Measurements from ENCODE around the gene P2RY6.
A peak's percentile ranks its signal among the peaks of the same experiment; 100 is the strongest.

The P2RY6 gene

GRCh38 chr11:73233211-73233610 lies 38.9 kb upstream of the P2RY6 start:
- no peak for DNase-seq (ENCODE audit: low read depth)
- H3K4me3 ChIP-seq (ENCODE audit: low read depth, low read length), result no peak overlapping the region
- no peak for TF ChIP-seq CTCF (IDR thresholded peaks at IDR 0.05; ENCODE audit: insufficient read depth, low read depth, low read length, missing control alignments)

- no peak for TF ChIP-seq CTCF (IDR thresholded peaks at IDR 0.05; ENCODE audit: insufficient read depth, low read depth, low read length, missing control alignments)
- DNase-seq (ENCODE audit: low read depth), result no peak
- no peak overlapping the region for H3K4me3 ChIP-seq (ENCODE audit: low read depth, low read length)
Measured at GRCh38 chr11:73233692-73234470, 38.3 kb upstream of the P2RY6 start.

DNA sequence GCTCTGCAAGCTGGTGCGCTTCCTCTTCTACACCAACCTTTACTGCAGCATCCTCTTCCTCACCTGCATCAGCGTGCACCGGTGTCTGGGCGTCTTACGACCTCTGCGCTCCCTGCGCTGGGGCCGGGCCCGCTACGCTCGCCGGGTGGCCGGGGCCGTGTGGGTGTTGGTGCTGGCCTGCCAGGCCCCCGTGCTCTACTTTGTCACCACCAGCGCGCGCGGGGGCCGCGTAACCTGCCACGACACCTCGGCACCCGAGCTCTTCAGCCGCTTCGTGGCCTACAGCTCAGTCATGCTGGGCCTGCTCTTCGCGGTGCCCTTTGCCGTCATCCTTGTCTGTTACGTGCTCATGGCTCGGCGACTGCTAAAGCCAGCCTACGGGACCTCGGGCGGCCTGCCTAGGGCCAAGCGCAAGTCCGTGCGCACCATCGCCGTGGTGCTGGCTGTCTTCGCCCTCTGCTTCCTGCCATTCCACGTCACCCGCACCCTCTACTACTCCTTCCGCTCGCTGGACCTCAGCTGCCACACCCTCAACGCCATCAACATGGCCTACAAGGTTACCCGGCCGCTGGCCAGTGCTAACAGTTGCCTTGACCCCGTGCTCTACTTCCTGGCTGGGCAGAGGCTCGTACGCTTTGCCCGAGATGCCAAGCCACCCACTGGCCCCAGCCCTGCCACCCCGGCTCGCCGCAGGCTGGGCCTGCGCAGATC lies 37.5 kb upstream of the P2RY6 start:
- no peak overlapping the region for H3K4me3 ChIP-seq (ENCODE audit: low read depth, low read length)
- no peak for DNase-seq (ENCODE audit: low read depth)
- TF ChIP-seq CTCF (IDR thresholded peaks at IDR 0.05; ENCODE audit: insufficient read depth, low read depth, low read length, missing control alignments), result no peak

- no peak overlapping the region for H3K4me3 ChIP-seq (ENCODE audit: low read depth, low read length)
- TF ChIP-seq CTCF (IDR thresholded peaks at IDR 0.05; ENCODE audit: insufficient read depth, low read depth, low read length, missing control alignments), result no peak
- DNase-seq (ENCODE audit: low read depth), result no peak
Measured at GRCh38 chr11:73235236-73235786, 36.8 kb upstream of the P2RY6 start.

DNA sequence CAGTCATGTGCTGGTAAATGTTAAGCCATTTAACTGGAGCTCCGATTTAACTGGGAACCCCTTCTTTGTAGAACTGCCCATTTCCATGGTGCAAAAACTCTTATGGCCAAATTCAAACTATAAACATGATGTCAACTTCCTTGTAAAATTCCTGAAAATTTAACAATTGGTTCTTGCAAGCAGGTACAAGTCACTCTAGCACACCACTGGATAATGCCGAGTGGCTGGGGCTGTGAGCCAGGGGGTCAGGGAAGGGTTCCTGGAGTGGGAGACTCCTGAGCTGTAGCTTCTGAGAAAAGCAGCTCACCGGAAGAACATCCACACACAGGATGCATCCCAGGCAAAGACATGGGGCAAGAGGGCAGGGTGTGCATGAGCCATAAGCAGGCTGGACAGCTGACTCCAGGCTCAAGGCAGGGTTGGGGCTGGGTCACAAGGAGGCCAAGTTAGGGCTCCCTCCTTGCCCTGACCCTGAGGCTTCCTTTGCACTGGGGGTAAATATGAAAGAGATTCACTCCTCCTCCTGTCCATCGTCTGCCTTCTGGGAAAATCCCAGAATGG lies 35.9 kb upstream of the P2RY6 start:
- DNase-seq (ENCODE audit: low read depth), result no peak
- TF ChIP-seq CTCF (IDR thresholded peaks at IDR 0.05; ENCODE audit: insufficient read depth, low read depth, low read length, missing control alignments), result no peak
- H3K4me3 ChIP-seq (ENCODE audit: low read depth, low read length), result no peak overlapping the region

GRCh38 chr11:73236854-73237253 lies 35.3 kb upstream of the P2RY6 start:
- H3K4me3 ChIP-seq (ENCODE audit: low read depth, low read length), result no peak overlapping the region
- peak; percentile 65 for DNase-seq (ENCODE audit: low read depth)
- TF ChIP-seq CTCF (IDR thresholded peaks at IDR 0.05; ENCODE audit: insufficient read depth, low read depth, low read length, missing control alignments), result peak; percentile 82

Data from GM12865 (cell line).